Calu3 (cell line): ENCODE data around the gene ATCAY. TPM values are rescaled to one million over a fixed set of nuclear protein-coding genes. Genes with fewer than 3 reads are reported as not detected.

ENCODE experiments used
- BruUV-seq: library from RNA; stranded (reverse); fragments of 400-500 nt; replicated peaks from 2 replicates; lab custom pipeline; 2021; lab: Mats Ljungman, UMichigan
- CTCF ChIA-PET: fragments of 300-600 bp; sonication (Branson Sonifier 250); formaldehyde crosslinking; loops from one replicate; lab custom pipeline; 2022; ENCODE audit warnings: antibody characterized with exemption; lab: Charles Lee
- DNase-seq: peaks from one replicate; pipeline ENCODE4 v3.0.0; 2022
- H3K27ac Mint-ChIP-seq: one replicate; pipeline ENCODE4 v1.8.0; 2022; ENCODE audit warnings: mixed read lengths; ENCODE audit not compliant: unreplicated experiment
- H3K27me3 Mint-ChIP-seq: one replicate; pipeline ENCODE4 v1.8.0; 2022; ENCODE audit warnings: mixed read lengths; ENCODE audit not compliant: unreplicated experiment
- H3K36me3 Mint-ChIP-seq: one replicate; pipeline ENCODE4 v1.8.0; 2022; ENCODE audit warnings: mild to moderate bottlenecking, moderate library complexity, mixed read lengths; ENCODE audit not compliant: insufficient read depth, unreplicated experiment
- H3K4me1 Mint-ChIP-seq: one replicate; pipeline ENCODE4 v1.8.0; 2022; ENCODE audit warnings: mild to moderate bottlenecking, low read depth, mixed read lengths; ENCODE audit not compliant: unreplicated experiment
- H3K4me3 Mint-ChIP-seq: one replicate; pipeline ENCODE4 v1.8.0; 2022; ENCODE audit warnings: mild to moderate bottlenecking, low read depth, moderate library complexity, mixed read lengths; ENCODE audit not compliant: unreplicated experiment
- H3K9me3 Mint-ChIP-seq: one replicate; pipeline ENCODE4 v1.8.0; 2022; ENCODE audit warnings: low read depth, mixed read lengths; ENCODE audit not compliant: unreplicated experiment
- CTCF ChIP-seq: fragments of 200-600 bp; IDR thresholded peaks from one replicate; pipeline ENCODE4 v1.8.0; 2022; ENCODE audit warnings: antibody characterized with exemption; ENCODE audit not compliant: unreplicated experiment
- intact Hi-C: fragments of 100-400 bp; cut with micrococcal nuclease; formaldehyde crosslinking; loops from one replicate; pipeline ENCODE4 v1.10.0; 2022; ENCODE audit not compliant: unreplicated experiment
- total RNA-seq: library from RNA; stranded (reverse); gene quantifications from 2 replicates; pipeline ENCODE4 v1.2.3, GENCODE V29; 2022

Gene ATCAY
- total RNA-seq, 1 experiment from 2014 or later: not detected

- no peak for TF ChIP-seq CTCF
- H3K27ac Mint-ChIP-seq: no peak overlapping the region
- intact Hi-C loops: no loop called here
- peaks cover 6% of the 10 kb centered on the region for H3K36me3 Mint-ChIP-seq
- DNase-seq: no peak
- CTCF ChIA-PET: no interaction called here
- peaks cover 25% of the 10 kb centered on the region for H3K27me3 Mint-ChIP-seq
- no peaks in the 10 kb centered on the region for H3K9me3 Mint-ChIP-seq
- BruUV-seq: no TSS peak
- H3K4me1 Mint-ChIP-seq: no peaks in the 10 kb centered on the region
- H3K4me3 Mint-ChIP-seq: no peak overlapping the region
These were observed 37.5 kb upstream of the ATCAY start for GRCh38 chr19:3842948-3843347.

GRCh38 chr19:3844596-3844995, 35.9 kb upstream of the ATCAY start:
- no peak for DNase-seq
- intact Hi-C loops: no loop called here
- Mint-ChIP-seq H3K36me3 (peaks cover 6% of the 10 kb centered on the region), H3K9me3 (no peaks in the 10 kb centered on the region), H3K4me1 (no peaks in the 10 kb centered on the region), H3K4me3 (no peak overlapping the region), H3K27me3 (peaks cover 10% of the 10 kb centered on the region), H3K27ac (no peak overlapping the region)
- BruUV-seq: no TSS peak
- no peak for TF ChIP-seq CTCF
- CTCF ChIA-PET: no interaction called here

- peak; percentile 78 for DNase-seq
- CTCF ChIA-PET: interaction anchor here (0.6 to 1.8 kb wide), 8 partner anchors 27 to 548 kb away, joined by 3 to 8 read pairs (median 4); partner anchors contain the start of genes MRPL54 and TJP3
- intact Hi-C loops: no loop called here
- TF ChIP-seq CTCF: peak; percentile 33
- Mint-ChIP-seq H3K4me1 (peaks cover 18% of the 10 kb centered on the region), H3K36me3 (no peaks in the 10 kb centered on the region), H3K27me3 (no peaks in the 10 kb centered on the region), H3K9me3 (no peaks in the 10 kb centered on the region), H3K27ac (no peak overlapping the region), H3K4me3 (no peak overlapping the region)
- BruUV-seq: no TSS peak
These were observed 31.4 kb upstream of the ATCAY start for GRCh38 chr19:3849092-3849491.

- Mint-ChIP-seq H3K4me1 (peaks cover 18% of the 10 kb centered on the region), H3K9me3 (no peaks in the 10 kb centered on the region), H3K27ac (no peak overlapping the region), H3K27me3 (no peaks in the 10 kb centered on the region), H3K4me3 (no peak overlapping the region), H3K36me3 (no peaks in the 10 kb centered on the region)
- intact Hi-C loops: loop anchor here (5.0 to 10.0 kb wide), 2 partner anchors 138 to 355 kb away; partner anchors contain the start of gene EEF2
- no peak for TF ChIP-seq CTCF
- DNase-seq: no peak
- CTCF ChIA-PET: interaction anchor here (0.7 to 1.8 kb wide), 4 partner anchors 31 to 142 kb away, joined by 3 to 8 read pairs (median 6); partner anchors contain the start of genes MRPL54 and TJP3
- BruUV-seq: no TSS peak
These were observed 30.7 kb upstream of the ATCAY start for GRCh38 chr19:3849787-3850186.
